Inflammatory macrophage (primary cell): ENCODE data around the gene CCNQ.

Source experiments
- DNase-seq, 2 donors: peaks; one replicate each; pipeline ENCODE4 v3.0.0-alpha.2; 2020 to 2022

Gene CCNQ

DNA sequence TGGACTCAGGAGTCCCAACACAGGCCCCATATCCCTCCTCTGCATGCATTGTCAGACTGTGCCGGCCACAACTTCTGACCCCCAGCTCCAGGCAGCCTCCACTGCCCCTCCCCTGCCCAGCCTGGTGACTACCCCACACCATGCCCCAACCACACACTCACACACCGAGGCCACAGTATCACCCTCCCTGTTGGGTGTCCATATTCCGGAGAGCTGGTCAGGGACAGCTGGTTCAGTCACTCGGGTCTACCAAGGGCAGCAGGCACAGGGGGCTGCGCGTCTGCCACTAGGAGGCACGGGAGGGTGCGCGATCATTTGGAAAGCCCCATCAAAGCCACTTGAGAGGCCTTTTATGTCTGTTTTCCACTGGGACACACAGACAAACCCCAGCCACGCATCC is 26.3 kb downstream of the CCNQ start:
- no peak for DNase-seq

- no peak for DNase-seq
These were observed 27.4 kb downstream of the CCNQ start for GRCh38 chrX:153571534-153571908.

DNA sequence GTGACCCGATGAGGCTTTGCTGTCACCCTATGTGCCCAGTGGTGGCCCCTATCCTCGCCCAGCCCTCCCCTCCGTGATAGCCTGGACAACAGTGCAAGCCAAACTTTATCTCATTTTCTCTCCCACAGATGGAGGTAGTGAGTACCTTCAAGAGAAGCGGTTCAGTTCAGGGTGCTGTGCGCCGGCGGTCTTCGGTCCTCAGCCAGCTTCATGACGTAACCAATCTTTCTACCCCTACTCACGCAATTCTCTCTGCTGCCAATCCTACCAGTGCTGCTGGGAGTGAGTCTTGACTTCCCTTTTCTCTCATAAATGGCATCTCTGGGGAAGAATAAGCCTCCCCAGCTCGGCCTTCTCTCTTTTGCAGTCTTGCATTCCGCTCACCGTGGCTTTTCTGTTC is 29.5 kb downstream of the CCNQ start:
- peak; percentile 28 to 51 for DNase-seq

GRCh38 chrX:153568451-153569011 is 30.4 kb downstream of the CCNQ start:
- peak; percentile 33 to 71 for DNase-seq

GRCh38 chrX:153565996-153566580 is 32.9 kb downstream of the CCNQ start:
- DNase-seq = no peak

GRCh38 chrX:153564047-153564606 is 34.8 kb downstream of the CCNQ start:
- DNase-seq = no peak

DNA sequence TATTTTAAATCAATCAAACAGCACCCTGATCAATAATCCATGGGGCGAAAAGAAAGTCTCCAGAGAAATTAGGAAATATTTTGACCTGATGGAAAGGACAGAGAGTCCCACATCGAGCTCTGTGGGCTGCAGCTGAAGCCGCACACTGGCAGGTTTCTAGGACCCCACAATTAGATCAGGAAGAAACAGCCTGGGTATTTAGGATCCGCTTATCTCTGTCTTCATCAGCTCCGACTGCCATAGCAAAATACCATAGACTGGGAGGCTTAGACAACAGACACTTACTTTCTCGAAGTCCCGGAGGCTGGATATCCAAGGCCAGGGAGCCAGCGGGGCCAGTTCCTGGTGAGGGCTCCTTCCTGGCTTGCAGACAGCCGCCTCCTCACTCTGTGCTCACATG is 36.4 kb downstream of the CCNQ start:
- peak in 1 of 2 donors; percentile 8 for DNase-seq

- peak in 1 of 2 donors; percentile 34 for DNase-seq
These were observed 37.6 kb downstream of the CCNQ start for GRCh38 chrX:153561337-153561736.

GRCh38 chrX:153560466-153560865 is 38.5 kb downstream of the CCNQ start:
- DNase-seq = no peak

- DNase-seq = peak; percentile 76 to 91
These were observed 38.9 kb downstream of the CCNQ start for GRCh38 chrX:153560000-153560399.

- DNase-seq = peak in 1 of 2 donors; percentile 8
These were observed 41.2 kb downstream of the CCNQ start for GRCh38 chrX:153557618-153558355.

DNA sequence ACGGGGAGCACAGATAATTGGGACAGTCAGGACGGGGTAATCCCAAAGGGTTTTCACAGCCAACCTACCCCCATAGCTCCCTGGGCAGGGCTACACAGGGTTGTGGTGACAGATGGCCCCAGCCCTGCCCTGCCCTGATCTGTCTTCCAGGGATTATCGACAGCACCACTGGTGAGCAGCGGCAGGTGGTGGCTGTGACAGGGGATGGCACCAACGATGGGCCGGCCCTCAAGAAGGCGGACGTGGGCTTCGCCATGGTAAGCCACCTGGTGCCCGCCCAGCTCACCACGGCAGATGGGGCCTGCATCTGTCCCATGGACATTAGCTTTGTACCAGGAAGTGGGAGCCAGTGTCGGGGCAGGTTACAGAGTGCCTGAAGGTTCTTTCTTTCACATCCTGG is 42.2 kb downstream of the CCNQ start:
- no peak for DNase-seq

DNA sequence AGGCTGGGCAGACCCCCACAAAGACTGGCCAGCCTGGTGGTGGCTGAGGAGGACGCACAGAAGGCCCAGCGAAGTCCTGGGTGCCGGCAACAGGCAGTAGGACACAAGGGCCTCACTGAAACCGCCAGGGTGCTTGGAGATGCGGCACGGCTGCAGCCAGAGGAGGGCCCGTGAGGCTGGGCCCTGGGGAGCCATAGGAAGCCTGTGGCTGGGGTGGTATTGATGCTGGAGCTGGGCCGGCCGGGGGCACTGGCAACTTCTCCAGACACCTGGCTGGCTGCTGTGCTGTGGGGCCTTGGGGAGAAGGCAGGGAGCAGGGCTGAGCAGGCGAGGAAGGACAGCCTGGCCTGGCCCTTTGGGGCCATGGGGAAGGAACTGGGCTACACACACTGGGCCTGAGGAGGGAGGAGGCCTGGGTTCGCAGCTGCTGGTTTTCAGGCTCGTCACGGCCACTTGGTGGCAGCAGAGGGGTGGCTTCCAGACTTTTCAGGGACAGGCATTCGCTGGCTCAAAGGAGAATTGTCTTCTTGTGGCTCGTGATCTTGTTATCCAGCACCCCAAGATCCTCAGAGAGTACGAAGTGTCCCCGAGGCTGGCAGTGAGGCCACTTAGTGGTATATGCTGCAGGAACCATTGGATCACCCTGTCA is 44.3 kb downstream of the CCNQ start:
- peak; percentile 63 to 73 for DNase-seq

- DNase-seq = no peak
These were observed 47.8 kb downstream of the CCNQ start for GRCh38 chrX:153551135-153551534.

- DNase-seq = no peak
These were observed 49.1 kb downstream of the CCNQ start for GRCh38 chrX:153549807-153550206.

GRCh38 chrX:153549231-153549630 is 49.7 kb downstream of the CCNQ start:
- no peak for DNase-seq

GRCh38 chrX:153547195-153547594 is 51.7 kb downstream of the CCNQ start:
- no peak for DNase-seq

DNA sequence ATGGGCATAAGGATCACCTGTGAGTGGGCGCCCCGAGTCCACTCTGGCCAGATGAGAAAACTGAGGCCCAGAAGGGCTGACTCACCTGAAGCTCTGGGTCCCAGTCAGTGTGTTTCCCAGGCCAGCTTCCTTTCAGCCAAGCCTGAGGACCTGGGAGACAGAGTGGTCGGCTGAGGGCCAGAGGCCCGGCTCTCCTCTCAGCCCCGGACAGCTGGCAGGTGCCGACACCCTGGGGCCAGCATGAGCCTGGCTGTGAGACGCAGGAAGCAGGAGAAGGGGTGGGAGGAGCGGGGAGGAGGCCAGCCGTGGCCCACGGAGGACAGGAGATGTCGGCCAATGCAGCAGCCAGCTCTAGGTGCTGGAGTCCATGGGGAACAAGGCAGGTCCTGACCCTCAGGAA is 52.6 kb downstream of the CCNQ start:
- DNase-seq = no peak

DNA sequence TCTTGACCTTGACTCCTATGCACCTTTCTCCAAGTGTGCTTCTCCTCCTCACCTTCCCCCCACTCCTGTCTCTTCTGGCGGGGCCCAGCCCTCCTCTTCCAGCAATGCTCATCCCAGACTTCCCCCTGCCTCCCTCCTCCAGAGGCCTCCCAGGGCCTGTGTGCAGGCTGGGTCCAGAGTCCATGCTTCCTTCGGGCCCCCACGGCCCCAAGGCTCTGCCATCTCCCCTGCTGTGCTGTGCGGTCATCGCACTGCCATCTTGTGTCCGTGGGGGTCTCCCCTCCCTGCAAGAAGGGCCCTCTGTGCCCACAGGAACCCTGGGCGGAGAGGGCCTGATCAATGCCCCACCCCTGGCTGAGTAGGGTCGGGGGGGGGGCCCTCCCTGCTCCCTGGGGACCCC is 54.2 kb downstream of the CCNQ start:
- DNase-seq = no peak

GRCh38 chrX:153539979-153540358 is 59.0 kb downstream of the CCNQ start:
- DNase-seq = no peak

DNA sequence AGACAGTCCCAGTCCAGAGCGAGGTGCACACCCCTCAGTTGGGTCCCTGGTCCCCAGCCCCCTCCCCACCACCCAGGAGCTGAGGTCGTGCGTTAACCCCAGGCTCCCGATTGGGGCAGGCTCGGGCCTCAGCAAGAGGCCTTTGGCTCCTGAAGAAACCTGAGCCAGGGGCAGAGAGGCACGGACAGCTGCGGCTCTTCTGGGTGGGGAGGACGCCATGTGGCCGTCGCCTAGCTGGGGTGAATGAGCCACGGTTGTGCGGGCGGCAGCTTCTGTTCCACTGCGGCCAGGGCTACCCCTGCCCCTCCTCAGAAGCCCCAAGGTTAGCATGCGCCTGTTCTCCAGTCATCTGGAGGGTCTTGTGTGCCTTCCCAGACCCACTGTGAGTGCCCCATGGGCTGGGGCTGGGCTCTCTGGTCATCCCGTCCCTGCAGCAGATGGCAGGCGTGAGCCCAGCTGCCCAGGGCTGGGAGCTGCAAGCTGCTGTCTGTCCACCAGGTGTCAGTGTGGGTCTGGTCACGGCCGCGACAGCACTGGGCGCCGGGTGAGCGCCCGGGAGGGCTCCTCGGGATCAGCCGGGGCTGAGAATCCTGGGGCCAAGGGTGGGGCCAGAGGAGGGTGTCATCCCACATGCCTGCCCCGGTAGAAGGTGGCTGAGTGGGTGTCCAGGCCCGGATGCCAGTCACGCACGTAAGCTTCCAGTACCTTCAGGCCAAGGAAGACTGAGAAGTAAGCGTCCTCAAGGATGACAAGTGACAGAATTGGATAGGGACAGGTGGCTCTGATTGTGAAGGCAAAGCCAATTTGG is 59.6 kb downstream of the CCNQ start:
- DNase-seq = peak; percentile 48 to 65

DNA sequence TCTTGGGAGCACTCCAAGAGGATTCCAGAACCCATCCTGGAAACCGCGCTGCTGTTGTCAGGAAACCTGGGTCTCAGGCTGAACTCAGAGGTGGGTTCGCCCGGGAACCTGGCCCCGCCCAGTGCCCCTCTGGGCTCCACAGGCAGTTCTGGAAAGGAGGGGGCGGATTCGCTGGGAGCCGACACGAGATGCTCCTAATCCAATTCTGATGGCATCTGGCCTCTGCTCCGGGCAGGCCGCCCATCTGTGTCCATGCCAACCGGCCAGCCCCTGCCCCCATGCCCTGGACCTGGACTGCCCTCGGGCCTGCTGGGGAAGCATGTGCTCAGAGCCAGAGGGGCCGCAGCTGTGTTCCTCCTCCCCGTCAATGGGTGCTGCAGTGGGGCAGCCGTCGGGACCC is 60.5 kb downstream of the CCNQ start:
- DNase-seq = no peak
